Measurements from ENCODE around the gene ZSCAN26.

The ZSCAN26 gene

DNA sequence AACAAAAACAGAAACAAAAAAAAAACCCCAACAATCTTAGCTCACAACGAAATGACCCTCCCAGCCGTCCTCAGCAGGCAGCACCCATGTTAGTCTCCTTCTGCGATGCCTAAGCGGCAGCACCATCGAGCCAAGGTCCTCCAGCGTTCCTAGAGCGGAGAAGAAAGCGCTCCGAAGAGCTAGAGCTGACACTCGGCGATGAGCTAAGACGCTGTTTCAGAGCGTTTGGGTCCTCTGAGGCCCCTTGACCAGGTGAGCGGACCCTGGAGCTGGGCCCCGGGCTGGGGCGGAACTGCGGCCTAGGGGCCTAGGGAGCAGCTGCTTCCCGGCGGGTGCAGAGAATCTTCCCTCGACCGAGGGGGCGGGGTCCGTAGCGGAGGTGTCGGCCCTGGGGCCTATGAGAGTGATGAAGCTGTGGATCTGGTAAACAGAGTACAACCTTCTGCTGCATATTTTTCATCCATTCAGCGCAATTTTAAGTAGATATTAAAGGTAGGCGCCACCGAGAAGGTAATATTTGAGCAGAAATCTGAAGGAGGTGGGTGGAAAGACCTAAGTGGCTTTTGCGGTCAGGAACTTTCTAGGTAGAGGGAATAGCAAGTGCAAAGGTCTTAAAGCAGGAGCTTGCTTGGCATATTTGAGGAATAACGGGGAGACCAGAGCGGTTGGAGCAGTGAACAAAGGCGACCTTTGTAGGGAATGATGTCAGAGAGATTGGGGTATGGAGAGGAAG, at the start of gene ZSCAN26:
Gene ZSCAN26, plus strand, starts transcription at position 182 of the 733 bp plus-strand sequence. CDS start 4,777 bp downstream, outside the sequence.
- TF ChIP-seq, protein P1, sequence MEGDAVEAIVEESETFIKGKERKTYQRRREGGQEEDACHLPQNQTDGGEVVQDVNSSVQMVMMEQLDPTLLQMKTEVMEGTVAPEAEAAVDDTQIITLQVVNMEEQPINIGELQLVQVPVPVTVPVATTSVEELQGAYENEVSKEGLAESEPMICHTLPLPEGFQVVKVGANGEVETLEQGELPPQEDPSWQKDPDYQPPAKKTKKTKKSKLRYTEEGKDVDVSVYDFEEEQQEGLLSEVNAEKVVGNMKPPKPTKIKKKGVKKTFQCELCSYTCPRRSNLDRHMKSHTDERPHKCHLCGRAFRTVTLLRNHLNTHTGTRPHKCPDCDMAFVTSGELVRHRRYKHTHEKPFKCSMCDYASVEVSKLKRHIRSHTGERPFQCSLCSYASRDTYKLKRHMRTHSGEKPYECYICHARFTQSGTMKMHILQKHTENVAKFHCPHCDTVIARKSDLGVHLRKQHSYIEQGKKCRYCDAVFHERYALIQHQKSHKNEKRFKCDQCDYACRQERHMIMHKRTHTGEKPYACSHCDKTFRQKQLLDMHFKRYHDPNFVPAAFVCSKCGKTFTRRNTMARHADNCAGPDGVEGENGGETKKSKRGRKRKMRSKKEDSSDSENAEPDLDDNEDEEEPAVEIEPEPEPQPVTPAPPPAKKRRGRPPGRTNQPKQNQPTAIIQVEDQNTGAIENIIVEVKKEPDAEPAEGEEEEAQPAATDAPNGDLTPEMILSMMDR (conservative IDR thresholded peaks at IDR 0.05; ENCODE audit: low read depth, low read length) = no peak
- H3K4me3 ChIP-seq (ENCODE audit: low read depth, low read length) = peak within 1 kb of the TSS; percentile 84
- peak; percentile 92 for DNase-seq (ENCODE audit: low read depth)

DNA sequence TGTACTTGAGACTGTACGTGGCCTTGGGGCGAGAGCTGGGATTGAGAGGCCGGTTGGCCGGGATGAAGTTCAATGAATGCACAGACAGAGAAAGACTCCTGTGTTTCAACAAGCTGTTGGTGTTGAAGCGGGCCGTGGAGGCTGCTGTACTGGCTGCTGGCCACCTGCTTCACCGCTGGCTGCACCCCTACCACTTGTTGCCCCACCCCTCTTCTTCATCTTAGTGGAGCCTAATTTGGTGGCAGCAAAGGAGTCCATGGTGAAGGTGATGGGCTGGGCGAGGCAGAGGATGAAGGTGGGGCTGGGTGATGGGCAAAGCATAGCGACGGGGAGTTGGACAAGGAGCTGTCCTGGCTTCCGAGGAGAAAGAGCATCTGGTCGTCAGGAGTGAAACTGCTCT, 49.1 kb upstream of the ZSCAN26 start:
- DNase-seq (ENCODE audit: low read depth) = no peak
- TF ChIP-seq, protein P1 (conservative IDR thresholded peaks at IDR 0.05; ENCODE audit: low read depth, low read length) = no peak
- no peak overlapping the region for H3K4me3 ChIP-seq (ENCODE audit: low read depth, low read length)

DNA sequence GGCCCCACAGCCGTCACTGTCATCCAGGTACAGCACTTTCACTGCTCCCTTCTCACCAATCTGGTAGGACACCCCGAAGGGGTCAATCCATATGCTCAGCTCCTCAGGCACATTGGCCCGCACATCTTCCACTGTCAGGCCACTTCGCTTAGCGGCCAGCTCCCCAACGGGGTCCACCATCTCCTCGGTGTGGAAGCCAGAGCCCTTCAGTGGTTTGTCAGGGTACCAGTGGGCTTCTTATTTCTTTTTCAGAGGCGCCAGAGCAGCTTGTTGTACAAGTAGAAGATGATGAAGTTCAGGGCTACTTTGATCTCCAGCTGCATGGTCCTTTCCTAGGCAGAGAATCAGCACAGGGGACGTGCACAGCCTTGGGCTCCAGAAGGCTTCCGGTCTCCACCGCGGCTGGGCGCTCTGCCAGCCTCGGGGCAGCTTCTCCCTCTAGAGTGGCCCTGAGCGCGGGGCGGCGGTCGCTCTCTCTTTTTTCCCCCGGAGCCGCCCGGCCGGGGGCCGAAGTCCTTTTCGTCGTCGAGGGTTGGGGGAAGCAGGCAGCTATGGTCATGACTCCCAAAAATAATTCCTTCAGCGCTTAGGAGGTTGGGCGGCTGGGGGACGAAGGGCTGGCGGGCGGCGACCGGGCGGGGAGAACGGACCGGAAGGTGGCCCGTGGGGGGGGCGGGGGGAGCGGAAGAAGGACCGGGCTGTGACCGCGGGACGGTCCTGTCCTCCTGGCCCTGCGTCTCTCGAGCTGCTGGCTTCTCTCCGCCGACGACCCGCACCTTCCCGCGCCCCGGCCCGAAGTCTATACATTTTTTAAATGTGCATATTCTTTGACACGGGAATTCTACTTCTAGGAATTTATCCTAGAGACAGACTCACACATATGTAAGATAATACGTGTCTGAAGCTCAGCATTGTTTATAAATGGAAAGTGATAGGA, 48.4 kb upstream of the ZSCAN26 start:
- peak overlapping the region; percentile 64 for H3K4me3 ChIP-seq (ENCODE audit: low read depth, low read length)
- DNase-seq (ENCODE audit: low read depth) = peak; percentile 65
- TF ChIP-seq, protein P1 (conservative IDR thresholded peaks at IDR 0.05; ENCODE audit: low read depth, low read length) = no peak

DNA sequence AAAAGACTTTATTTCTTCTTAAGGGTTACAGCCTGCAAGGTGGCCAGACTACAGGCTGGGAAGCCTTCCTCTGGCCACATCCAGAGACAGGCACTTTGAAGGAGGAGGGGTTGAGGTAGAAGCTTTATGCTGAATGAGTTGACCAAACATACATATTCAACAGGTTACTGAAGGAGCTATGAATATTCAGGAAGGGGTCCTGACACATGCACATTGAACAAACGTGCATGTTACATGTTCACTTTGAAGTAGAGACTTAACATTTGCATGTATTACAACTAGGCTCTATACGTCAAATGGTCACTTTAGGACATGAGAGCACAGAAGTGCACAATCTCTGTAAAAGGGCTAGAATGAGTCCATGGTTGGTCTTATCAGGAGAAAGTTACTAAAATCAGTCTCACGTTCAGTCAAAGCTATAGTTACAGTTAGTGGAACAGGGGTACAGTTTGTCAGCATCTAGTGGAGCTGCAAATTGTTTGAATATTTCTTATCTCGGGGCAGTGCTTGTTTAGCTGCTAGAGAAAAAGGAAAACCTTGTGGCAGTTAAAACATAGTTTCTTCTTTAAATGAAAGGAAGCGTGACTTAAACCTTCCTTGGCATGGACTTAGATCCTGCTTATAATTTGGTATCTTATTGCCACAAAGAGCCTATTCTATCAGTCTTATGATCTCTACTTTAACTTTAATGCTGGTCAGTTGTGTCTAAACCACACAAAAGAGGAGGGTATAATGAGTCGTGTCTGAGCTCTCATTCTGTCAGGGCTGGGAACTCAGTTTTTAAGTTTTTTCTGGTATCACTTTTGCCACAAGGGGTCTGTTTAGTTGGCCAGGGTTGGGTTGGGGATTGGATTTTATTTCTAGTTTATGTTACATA, 46.4 kb upstream of the ZSCAN26 start:
- DNase-seq (ENCODE audit: low read depth) = no peak
- H3K4me3 ChIP-seq (ENCODE audit: low read depth, low read length) = no peak overlapping the region
- TF ChIP-seq, protein P1 (conservative IDR thresholded peaks at IDR 0.05; ENCODE audit: low read depth, low read length) = no peak

DNA sequence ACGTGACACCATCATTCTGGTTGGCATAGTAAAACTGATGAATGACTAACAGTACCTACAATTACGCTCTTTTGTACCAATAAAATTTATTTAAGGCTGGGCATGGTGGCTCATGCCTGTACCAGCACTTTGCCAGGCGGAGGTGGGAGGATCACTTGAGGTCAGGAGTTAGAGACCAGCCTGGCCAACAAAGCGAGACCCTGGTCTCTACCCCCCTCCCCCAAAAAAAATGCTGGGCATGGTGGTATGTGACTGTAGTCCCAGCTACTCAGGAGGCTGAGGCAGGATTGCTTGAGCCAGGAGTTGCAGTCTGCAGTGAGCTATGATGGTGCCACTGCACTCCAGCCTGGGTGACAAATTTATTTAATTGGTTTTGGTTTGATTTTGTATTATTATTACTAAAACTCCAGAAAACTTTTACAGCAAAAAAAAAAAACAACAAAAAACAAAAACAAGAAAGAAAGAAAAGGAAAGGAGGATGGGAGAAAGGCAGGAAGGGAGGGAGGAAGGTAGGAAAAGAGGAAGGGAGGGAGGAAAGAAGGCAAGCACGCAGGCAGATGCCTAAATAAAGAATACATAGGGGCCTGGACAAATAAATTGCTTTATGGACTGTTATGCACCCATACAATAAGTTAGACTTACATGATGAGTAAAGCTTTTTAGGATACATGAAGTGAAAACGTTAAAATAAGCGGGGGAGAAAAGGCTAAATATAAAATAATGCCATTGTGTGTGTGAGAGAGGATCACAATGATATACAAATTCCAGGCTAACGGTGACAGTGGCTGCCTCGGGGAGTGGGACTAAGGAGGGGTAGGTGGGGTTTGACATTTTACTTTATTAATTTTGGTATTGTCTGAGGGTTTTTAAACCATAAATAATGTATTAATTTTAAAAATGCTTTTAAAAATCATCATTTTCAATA, 42.5 kb upstream of the ZSCAN26 start:
- H3K4me3 ChIP-seq (ENCODE audit: low read depth, low read length) = peak overlapping the region; percentile 74
- no peak for DNase-seq (ENCODE audit: low read depth)
- TF ChIP-seq, protein P1 (conservative IDR thresholded peaks at IDR 0.05; ENCODE audit: low read depth, low read length) = no peak

Measured in choroid plexus epithelial cell (primary cell).